Posterior cingulate gyrus (tissue), 11 donors: Measurements from ENCODE around the gene SEPHS2.
A peak's percentile ranks its signal among the peaks of the same experiment; 100 is the strongest.
"Not testable (repeated sequence)": the region's sequence is repeated elsewhere in the genome, so short reads cannot be mapped to it uniquely, and the experiment has no call there.

Experiments used
- DNase-seq, 10 donors: peaks; one replicate each; pipeline versions ENCODE4 v3.0.0 to v3.0.0-alpha.2; 2020 to 2021; ENCODE audit warnings: mixed read lengths in 3 of 10
- intact Hi-C: fragments of 100-400 bp; cut with DNase I; formaldehyde crosslinking; loops from one replicate; pipeline ENCODE4 v1.15.1; 2023

SEPHS2 gene, protein sequence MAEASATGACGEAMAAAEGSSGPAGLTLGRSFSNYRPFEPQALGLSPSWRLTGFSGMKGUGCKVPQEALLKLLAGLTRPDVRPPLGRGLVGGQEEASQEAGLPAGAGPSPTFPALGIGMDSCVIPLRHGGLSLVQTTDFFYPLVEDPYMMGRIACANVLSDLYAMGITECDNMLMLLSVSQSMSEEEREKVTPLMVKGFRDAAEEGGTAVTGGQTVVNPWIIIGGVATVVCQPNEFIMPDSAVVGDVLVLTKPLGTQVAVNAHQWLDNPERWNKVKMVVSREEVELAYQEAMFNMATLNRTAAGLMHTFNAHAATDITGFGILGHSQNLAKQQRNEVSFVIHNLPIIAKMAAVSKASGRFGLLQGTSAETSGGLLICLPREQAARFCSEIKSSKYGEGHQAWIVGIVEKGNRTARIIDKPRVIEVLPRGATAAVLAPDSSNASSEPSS

GRCh38 chr16:30445408-30446202 is at the start of gene SEPHS2:
Gene SEPHS2 (minus strand): TSS chr16:30445874. CDS start chr16:30445727, 147 bp downstream.
- DNase-seq, result peak; percentile 91 to 99 (median 96)
- intact Hi-C loops, result loop anchor here (5.0 kb wide), 1 partner anchor 82 kb away; the partner anchor contains the start of gene ZNF768

DNA sequence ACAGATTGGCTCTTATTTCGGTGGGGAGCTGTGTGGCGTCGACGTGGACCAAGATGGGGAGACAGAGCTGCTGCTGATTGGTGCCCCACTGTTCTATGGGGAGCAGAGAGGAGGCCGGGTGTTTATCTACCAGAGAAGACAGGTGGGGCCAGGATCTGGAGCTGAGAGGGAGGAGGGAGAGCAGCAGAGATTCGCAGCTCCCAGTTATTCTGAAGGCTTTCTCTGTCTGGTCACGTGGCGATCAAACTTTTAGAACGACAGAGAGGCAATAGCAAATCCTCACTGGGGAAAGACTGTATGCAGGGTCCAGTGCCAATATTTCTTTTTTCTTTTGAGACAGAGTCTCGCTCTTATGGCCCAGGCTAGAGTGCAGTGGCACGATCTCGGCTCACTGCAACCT is 49.0 kb upstream of the SEPHS2 start:
- no peak for DNase-seq
- intact Hi-C loops, result no loop called here

DNA sequence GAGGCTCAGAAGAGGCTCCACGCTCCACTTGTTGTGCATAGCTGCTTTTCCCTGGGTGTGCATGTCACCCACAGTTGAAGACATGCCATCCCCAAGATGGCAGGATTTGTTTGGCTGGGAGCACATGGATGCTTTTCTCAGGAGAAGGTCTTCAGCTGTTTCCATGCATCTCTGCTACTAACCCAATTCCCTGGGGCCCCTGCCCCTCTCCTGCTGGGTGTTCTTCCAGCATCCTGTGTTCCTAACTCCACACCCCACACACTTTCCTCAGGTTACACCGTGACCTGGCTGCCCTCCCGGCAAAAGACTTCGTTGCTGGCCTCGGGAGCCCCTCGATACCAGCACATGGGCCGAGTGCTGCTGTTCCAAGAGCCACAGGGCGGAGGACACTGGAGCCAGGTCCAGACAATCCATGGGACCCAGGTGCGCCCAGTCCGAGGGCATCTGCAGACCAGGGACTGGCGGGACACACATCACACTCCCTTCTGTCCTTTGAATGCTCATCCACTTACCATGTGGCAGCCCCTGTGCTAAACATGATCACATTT is 48.3 kb upstream of the SEPHS2 start:
- intact Hi-C loops, result no loop called here

GRCh38 chr16:30491744-30492308 is 46.2 kb upstream of the SEPHS2 start:
- DNase-seq, result no peak
- intact Hi-C loops, result no loop called here

More for the DNA sequence above, 48.3 kb upstream of the SEPHS2 start:
- DNase-seq, result no peak

GRCh38 chr16:30491229-30491628 is 45.6 kb upstream of the SEPHS2 start:
- intact Hi-C loops, result no loop called here
- no peak for DNase-seq

GRCh38 chr16:30490210-30490609 is 44.5 kb upstream of the SEPHS2 start:
- no peak for DNase-seq
- intact Hi-C loops, result no loop called here

GRCh38 chr16:30488764-30489605 is 43.3 kb upstream of the SEPHS2 start:
- peak in 2 of 10 donors; percentile 22 to 55 for DNase-seq
- intact Hi-C loops, result no loop called here

GRCh38 chr16:30485818-30486436 is 40.3 kb upstream of the SEPHS2 start:
- intact Hi-C loops, result no loop called here
- DNase-seq, result peak in 1 of 10 donors; percentile 14

DNA sequence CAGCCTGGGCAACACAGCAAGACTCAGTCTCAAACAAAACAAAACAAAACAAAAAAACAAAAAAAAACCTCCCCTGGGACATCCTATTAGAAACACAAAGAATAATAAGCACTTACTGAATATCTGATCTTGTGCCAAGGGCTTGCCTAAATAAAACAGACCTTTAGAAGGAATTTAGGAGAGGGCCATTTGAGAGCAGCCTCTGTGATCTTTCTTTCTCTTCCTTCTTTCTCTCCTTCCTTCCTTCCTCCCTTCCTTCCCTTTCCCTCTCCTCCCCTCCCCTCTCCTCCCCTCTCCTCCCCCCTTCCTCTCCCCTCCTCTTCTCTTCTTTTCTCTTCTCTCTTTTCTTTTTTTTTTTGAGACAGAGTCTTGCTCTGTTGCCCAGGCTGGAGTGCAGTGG is 39.2 kb upstream of the SEPHS2 start:
- no peak for DNase-seq
- intact Hi-C loops, result no loop called here

- intact Hi-C loops, result no loop called here
- DNase-seq, result peak in 1 of 10 donors; percentile 18
Observed at GRCh38 chr16:30482366-30482765, 36.7 kb upstream of the SEPHS2 start.

DNA sequence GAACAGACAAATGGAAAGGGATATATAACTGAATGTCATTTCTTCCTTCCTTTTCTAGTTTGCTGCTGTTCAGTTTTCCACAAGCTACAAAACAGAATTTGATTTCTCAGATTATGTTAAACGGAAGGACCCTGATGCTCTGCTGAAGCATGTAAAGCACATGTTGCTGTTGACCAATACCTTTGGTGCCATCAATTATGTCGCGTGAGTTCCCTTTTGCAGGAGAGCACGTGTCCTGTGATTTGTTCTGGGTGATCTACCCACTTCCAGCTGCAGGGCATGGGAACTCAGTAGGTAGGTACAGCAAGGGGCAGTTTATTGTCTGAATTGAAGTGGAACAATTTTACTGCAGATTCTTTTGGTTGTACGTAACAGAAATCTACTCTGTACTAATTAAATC is 35.7 kb upstream of the SEPHS2 start:
- DNase-seq, result peak in 1 of 10 donors; percentile 3
- intact Hi-C loops, result no loop called here

GRCh38 chr16:30478766-30479478 is 33.2 kb upstream of the SEPHS2 start:
- intact Hi-C loops, result no loop called here

GRCh38 chr16:30477773-30478172 is 32.1 kb upstream of the SEPHS2 start:
- DNase-seq, result peak in 1 of 10 donors; percentile 11
- intact Hi-C loops, result not testable (repeated sequence)

More at GRCh38 chr16:30478766-30479478, 33.2 kb upstream of the SEPHS2 start:
- DNase-seq, result peak in 1 of 10 donors; percentile 39

- no peak for DNase-seq
- intact Hi-C loops, result no loop called here
Observed at GRCh38 chr16:30476991-30477390, 31.3 kb upstream of the SEPHS2 start.

DNA sequence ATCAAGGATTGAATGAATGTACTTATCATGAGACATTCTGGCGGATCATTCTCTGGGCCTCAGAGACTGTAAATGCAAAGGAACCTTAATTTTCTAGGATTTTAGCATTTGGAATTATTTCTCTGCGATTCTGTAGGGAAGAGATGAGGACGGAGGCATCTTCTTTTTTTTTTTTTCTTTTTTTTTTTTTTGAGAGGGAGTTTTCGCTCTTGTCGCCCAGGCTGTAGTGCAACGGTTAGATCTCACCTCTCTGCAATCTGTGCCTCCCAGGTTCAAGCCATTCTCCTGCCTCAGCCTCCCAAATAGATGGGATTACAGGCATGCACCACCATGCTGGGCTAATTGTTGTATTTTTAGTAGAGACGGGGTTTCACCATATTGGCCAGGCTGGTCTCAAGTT is 29.0 kb upstream of the SEPHS2 start:
- intact Hi-C loops, result no loop called here
- no peak for DNase-seq

GRCh38 chr16:30474074-30474452 is 28.4 kb upstream of the SEPHS2 start:
- intact Hi-C loops, result no loop called here
- peak in 1 of 10 donors; percentile 46 for DNase-seq

- DNase-seq, result peak in 1 of 10 donors; percentile 45
- intact Hi-C loops, result no loop called here
Observed at GRCh38 chr16:30473231-30474073, 27.8 kb upstream of the SEPHS2 start.
